ENCODE measurements around the gene GLMN. TPM values are rescaled to one million over a fixed set of nuclear protein-coding genes. Genes with fewer than 3 reads are reported as not detected.

Gene GLMN
- total and polyA plus RNA-seq, 2 of the 13 experiments (the other 11 are each of a cell fraction or from before 2014, with no cell fraction given): 5.9 to 18.4 TPM

GRCh38 chr1:92298573-92299476 is at the start of gene GLMN, which contains the start of gene RPAP2 (continued):
- TF ChIP-seq ONECUT2 (CRISPR knock-in tag; IDR thresholded peaks at IDR 0.05) (no peak), ELF1 (CRISPR knock-in tag; IDR thresholded peaks at IDR 0.05) (no peak), MBD4 (IDR thresholded peaks at IDR 0.05; ENCODE audit: borderline replicate concordance, low read length) (no peak), IKZF5 (CRISPR knock-in tag; IDR thresholded peaks at IDR 0.05) (peak; percentile 67), HDAC2 (CRISPR knock-in tag; IDR thresholded peaks at IDR 0.05) (peak; percentile 28; the same call in 1 of the 2 replicates), POGK (CRISPR knock-in tag; conservative IDR thresholded peaks at IDR 0.05) (peak; percentile 38; the same call in 1 of the 2 replicates), TCF12 (IDR thresholded peaks at IDR 0.05) (no peak), TCF12 (CRISPR knock-in tag; IDR thresholded peaks at IDR 0.05) (peak; percentile 75), ESRRA (CRISPR knock-in tag; IDR thresholded peaks at IDR 0.05; ENCODE audit: low read depth) (peak; percentile 62; the same call in 1 of the 2 replicates), TERF1 (CRISPR knock-in tag; IDR thresholded peaks at IDR 0.05) (no peak), ZKSCAN8 (CRISPR knock-in tag; IDR thresholded peaks at IDR 0.05; ENCODE audit: borderline replicate concordance) (no peak), ZNF441 (CRISPR knock-in tag; IDR thresholded peaks at IDR 0.05; ENCODE audit: borderline replicate concordance) (no peak; the same call in none of the 2 replicates), ZFX (CRISPR knock-in tag; IDR thresholded peaks at IDR 0.05; ENCODE audit: low read depth) (peak; percentile 93), ZKSCAN5 (CRISPR knock-in tag; IDR thresholded peaks at IDR 0.05) (peak; percentile 84; the same call in 1 of the 2 replicates), ZNF337 (CRISPR knock-in tag; IDR thresholded peaks at IDR 0.05; ENCODE audit: borderline replicate concordance, low read depth) (no peak), ZNF777 (CRISPR knock-in tag; IDR thresholded peaks at IDR 0.05) (peak; percentile 49; the same call in 1 of the 2 replicates), SPEN (CRISPR knock-in tag; IDR thresholded peaks at IDR 0.05; ENCODE audit: low read depth) (peak; percentile 81), ZNF563 (CRISPR knock-in tag; IDR thresholded peaks at IDR 0.05) (peak; percentile 61; the same call in 1 of the 2 replicates)
- TF ChIP-seq, protein P1, sequence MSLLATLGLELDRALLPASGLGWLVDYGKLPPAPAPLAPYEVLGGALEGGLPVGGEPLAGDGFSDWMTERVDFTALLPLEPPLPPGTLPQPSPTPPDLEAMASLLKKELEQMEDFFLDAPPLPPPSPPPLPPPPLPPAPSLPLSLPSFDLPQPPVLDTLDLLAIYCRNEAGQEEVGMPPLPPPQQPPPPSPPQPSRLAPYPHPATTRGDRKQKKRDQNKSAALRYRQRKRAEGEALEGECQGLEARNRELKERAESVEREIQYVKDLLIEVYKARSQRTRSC (CRISPR knock-in tag; IDR thresholded peaks at IDR 0.05; ENCODE audit: low read depth): 0 out of 2 replicates have a peak, but pooled peaks have one; percentile 40
- TF ChIP-seq, protein P2, sequence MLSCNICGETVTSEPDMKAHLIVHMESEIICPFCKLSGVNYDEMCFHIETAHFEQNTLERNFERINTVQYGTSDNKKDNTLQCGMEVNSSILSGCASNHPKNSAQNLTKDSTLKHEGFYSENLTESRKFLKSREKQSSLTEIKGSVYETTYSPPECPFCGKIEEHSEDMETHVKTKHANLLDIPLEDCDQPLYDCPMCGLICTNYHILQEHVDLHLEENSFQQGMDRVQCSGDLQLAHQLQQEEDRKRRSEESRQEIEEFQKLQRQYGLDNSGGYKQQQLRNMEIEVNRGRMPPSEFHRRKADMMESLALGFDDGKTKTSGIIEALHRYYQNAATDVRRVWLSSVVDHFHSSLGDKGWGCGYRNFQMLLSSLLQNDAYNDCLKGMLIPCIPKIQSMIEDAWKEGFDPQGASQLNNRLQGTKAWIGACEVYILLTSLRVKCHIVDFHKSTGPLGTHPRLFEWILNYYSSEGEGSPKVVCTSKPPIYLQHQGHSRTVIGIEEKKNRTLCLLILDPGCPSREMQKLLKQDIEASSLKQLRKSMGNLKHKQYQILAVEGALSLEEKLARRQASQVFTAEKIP (CRISPR knock-in tag; IDR thresholded peaks at IDR 0.05; ENCODE audit: borderline replicate concordance): no peak
